ENCODE measurements around the gene COL23A1. TPM values are rescaled to one million over a fixed set of nuclear protein-coding genes. Genes with fewer than 3 reads are reported as not detected.

Gene COL23A1
- total RNA-seq, 4 donors from 2014 or later: 7.9 to 20.4 (median 12.0) TPM

DNA sequence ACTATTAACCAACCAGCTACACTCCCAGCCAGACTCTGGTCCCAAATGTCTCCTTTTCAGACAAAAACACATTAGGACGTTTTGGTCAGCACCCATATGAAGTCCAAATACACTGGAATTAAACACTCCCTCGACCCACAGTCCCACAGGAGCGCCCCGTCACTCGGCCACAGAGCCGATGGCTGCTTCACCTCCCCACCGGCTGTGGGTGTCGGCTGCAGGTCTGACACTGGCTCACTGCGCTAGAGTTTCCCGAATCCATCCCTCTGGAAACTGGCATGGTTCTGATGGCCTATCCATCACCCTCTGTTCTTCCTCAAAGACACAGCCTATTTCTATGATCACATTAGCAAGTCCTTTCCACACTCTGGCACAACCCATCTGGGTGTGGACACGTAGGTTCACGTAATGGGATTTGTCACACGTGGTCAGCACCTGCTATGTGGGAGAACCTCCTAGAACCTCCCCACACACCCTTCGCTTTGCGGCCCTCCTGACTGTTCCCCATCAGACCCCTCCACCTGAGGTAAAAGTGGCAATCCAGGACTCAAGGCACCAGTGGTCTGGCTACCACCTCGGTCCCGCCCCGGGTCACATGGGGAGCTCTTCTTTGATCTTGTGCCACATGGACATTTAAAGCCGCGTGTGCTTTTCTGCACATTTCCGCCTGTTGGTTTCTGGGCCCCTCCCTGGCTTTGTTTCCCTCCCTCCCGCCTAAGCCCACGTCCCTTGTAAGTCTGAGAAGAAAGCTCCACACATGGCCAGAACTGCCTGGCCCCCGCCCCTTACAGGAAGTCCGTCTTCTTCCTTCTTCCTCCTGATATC is 226.5 kb downstream of the COL23A1 start:
- H3K36me3 ChIP-seq: no peaks in the 10 kb centered on the region
- 79 to 88% methylated on average over 24 to 25 of the region's 25 CpGs for WGBS, 2 donors
- no peak overlapping the region for H3K4me3 ChIP-seq
- H3K4me1 ChIP-seq: no peaks in the 10 kb centered on the region
- H3K9me3 ChIP-seq: no peaks in the 10 kb centered on the region
- TF ChIP-seq POLR2A (IDR thresholded peaks at IDR 0.05) (no peak), EP300 (IDR thresholded peaks at IDR 0.05) (no peak)
- TF ChIP-seq, protein P1, sequence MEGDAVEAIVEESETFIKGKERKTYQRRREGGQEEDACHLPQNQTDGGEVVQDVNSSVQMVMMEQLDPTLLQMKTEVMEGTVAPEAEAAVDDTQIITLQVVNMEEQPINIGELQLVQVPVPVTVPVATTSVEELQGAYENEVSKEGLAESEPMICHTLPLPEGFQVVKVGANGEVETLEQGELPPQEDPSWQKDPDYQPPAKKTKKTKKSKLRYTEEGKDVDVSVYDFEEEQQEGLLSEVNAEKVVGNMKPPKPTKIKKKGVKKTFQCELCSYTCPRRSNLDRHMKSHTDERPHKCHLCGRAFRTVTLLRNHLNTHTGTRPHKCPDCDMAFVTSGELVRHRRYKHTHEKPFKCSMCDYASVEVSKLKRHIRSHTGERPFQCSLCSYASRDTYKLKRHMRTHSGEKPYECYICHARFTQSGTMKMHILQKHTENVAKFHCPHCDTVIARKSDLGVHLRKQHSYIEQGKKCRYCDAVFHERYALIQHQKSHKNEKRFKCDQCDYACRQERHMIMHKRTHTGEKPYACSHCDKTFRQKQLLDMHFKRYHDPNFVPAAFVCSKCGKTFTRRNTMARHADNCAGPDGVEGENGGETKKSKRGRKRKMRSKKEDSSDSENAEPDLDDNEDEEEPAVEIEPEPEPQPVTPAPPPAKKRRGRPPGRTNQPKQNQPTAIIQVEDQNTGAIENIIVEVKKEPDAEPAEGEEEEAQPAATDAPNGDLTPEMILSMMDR (IDR thresholded peaks at IDR 0.05): no peak
- no peaks in the 10 kb centered on the region for H3K27me3 ChIP-seq
- H3K27ac ChIP-seq: no peak overlapping the region
- DNase-seq (ENCODE audit: low spot score in 2 of 2): no peak

DNA sequence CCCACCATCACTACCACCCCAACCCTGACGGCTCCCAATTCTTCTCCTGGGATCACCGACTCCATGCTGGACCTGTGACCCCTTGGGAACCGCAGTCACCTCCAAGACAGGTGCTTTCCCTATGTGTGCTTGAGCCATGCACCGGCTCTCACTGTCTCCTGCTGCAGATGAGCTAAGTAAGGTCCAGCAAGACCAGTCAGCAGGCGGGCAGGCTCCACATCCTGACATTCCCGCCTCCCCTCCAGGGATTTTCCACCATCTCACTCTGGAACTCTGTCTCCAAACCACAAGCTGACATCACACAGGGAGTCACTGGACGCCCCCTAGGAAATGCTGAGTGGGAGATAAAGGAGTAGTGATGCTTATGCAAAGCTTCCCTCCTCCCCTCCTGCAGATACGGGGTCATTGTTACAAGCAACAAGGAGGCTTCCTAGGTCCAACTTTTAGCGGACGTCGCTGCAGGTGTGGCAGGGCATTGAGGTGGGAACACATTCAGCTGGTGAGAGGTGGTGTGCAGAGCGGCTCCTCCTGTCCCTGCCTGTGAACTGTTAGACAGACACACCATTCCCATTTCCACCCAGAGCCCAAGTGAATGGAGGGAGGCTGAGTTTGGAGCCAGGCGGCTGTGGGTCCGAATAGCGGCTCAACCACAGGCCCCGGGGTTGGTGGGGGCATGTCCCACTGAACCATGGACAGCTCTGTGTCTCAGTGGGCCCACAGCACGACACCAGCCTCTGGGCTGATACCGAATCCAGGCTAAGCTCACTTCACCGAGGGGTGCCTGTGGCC is 228.3 kb downstream of the COL23A1 start:
- no peak for DNase-seq (ENCODE audit: low spot score in 2 of 2)

DNA sequence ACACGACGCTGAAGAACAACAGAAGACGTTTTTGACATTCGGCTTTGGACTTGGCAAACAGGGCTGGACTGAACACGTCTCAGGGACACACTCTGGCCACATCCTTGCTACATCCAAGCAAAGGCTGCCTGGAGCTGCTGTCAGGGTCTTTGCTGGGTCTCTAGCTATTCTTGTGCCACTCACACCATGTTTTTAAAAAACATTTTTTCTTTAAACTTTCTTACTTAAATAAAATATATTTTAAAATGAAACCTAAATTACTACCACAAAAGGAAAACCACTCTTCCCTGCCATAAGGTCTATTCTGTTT is 229.3 kb downstream of the COL23A1 start:
- no peak for DNase-seq (ENCODE audit: low spot score in 2 of 2)
- Histone ChIP-seq H3K9me3 (no peaks in the 10 kb centered on the region), H3K36me3 (no peaks in the 10 kb centered on the region), H3K4me1 (peaks cover 0 to 16% (median 11%) of the 10 kb centered on the region in 4 donors), H3K27me3 (no peaks in the 10 kb centered on the region), H3K4me3 (no peak overlapping the region), H3K27ac (no peak overlapping the region)
- TF ChIP-seq POLR2A (IDR thresholded peaks at IDR 0.05) (no peak), EP300 (IDR thresholded peaks at IDR 0.05) (no peak)
- TF ChIP-seq, protein P1 (IDR thresholded peaks at IDR 0.05): no peak
- WGBS, 2 donors: 68 to 71% methylated on average over 5 of the region's 5 CpGs

More for the DNA sequence above, 228.3 kb downstream of the COL23A1 start:
- no peak overlapping the region for H3K27ac ChIP-seq
- WGBS, 2 donors: 86 to 91% methylated on average over 17 to 19 of the region's 19 CpGs
- no peaks in the 10 kb centered on the region for H3K36me3 ChIP-seq
- no peaks in the 10 kb centered on the region for H3K27me3 ChIP-seq
- H3K9me3 ChIP-seq: no peaks in the 10 kb centered on the region
- H3K4me3 ChIP-seq: no peak overlapping the region
- no peak for TF ChIP-seq POLR2A (IDR thresholded peaks at IDR 0.05)
- TF ChIP-seq, protein P1 (IDR thresholded peaks at IDR 0.05): no peak
- no peak for TF ChIP-seq EP300 (IDR thresholded peaks at IDR 0.05)
- H3K4me1 ChIP-seq: peaks cover 0 to 7% (median 3%) of the 10 kb centered on the region in 4 donors

DNA sequence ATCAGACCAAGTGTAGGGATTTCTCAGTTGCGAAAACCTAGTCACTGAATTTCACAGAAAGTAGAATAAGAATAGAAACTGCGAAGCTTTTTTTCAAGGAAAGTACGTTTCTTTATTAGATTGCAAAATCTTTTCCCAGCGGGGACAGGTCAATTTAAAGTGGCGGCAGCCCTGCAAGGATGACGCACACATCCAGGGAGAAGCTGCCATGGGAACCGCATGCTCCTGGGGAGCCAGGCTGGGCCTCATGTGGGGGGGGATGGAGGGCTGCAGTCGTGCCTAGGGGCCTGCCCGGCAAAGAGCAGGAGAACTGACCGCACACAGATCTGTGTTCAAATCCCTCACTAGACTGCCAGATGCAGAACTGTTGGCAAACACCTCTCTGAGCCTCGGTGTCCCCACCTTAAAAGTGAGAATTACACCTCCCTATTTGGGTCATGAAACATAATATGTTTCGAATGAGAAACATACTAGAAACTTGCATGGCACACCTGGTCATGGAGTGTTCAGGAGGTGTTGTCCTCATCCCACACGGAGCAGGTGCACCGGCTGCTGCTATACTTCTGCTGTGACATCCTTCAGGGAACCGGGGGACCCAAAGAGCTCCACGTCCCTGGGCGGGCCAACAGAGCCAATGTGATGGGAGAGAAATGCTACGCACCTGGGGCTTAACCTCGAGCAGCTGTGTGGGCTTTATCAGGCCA is 229.8 kb downstream of the COL23A1 start:
- TF ChIP-seq EP300 (IDR thresholded peaks at IDR 0.05): no peak
- Histone ChIP-seq H3K27ac (no peak overlapping the region), H3K27me3 (no peaks in the 10 kb centered on the region), H3K4me1 (peaks cover 0 to 18% (median 11%) of the 10 kb centered on the region in 4 donors), H3K9me3 (no peaks in the 10 kb centered on the region), H3K4me3 (no peak overlapping the region), H3K36me3 (no peaks in the 10 kb centered on the region)
- no peak for DNase-seq (ENCODE audit: low spot score in 2 of 2)
- WGBS, 2 donors: 78 to 79% methylated on average over 19 of the region's 19 CpGs

DNA sequence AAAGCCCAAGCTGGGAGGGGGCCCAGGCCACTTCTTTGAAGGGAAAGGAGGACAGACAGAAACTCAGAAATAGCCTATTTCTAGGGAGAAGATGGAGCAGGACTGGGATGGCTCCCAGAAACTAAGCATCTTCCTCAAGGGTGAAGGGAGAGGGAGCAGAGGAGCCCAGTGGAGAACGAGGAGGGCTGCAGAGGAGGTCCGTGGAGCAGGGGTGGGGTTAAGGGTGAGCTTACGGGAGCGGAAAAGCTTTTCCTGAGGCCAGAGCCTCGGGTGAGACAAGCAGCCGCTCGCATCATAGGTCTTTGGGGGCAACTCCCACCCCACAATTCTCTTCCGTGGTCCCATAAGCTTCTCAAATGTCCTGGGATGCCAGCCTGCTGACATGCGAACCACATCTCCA is 230.5 kb downstream of the COL23A1 start:
- no peak for DNase-seq (ENCODE audit: low spot score in 2 of 2)
- H3K9me3 ChIP-seq: no peaks in the 10 kb centered on the region
- H3K27me3 ChIP-seq: no peaks in the 10 kb centered on the region
- H3K4me3 ChIP-seq: no peak overlapping the region
- H3K36me3 ChIP-seq: no peaks in the 10 kb centered on the region
- TF ChIP-seq POLR2A (IDR thresholded peaks at IDR 0.05) (no peak), EP300 (IDR thresholded peaks at IDR 0.05) (no peak)
- TF ChIP-seq, protein P1 (IDR thresholded peaks at IDR 0.05): no peak
- H3K27ac ChIP-seq: no peak overlapping the region
- 46 to 58% methylated on average over 9 of the region's 9 CpGs for WGBS, 2 donors
- peaks cover 0 to 18% (median 11%) of the 10 kb centered on the region in 4 donors for H3K4me1 ChIP-seq

Measured in tibial nerve (tissue), 4 donors.